ENCODE data around the gene MGAT5. TPM values are rescaled to one million over a fixed set of nuclear protein-coding genes. Genes with fewer than 3 reads are reported as not detected.

Gene MGAT5
- total RNA-seq, 1 experiment from 2014 or later = 34.0 TPM

GRCh38 chr2:134308474-134309385 is 54.9 kb downstream of the MGAT5 start:
- Histone ChIP-seq H3K4me3 (replicated peaks in 1 of 2; ENCODE audit: low read depth in 1 of 2, low read length in 2 of 2) (no peak overlapping the region), H3K27me3 (ENCODE audit: insufficient read depth, low read length) (no peaks in the 10 kb centered on the region), H3K9ac (ENCODE audit: low read length) (no peak overlapping the region), H3K36me3 (ENCODE audit: control insufficient read depth in 1 of 2, insufficient read depth in 2 of 2, low read length in 2 of 2) (no peaks in the 10 kb centered on the region), H3K9me2 (ENCODE audit: insufficient read depth) (no peaks in the 10 kb centered on the region), H2AFZ (ENCODE audit: low read depth, low read length, poor library complexity, severe bottlenecking) (no peak overlapping the region), H3K9me3 (ENCODE audit: control insufficient read depth in 1 of 2, insufficient read depth in 1 of 2, low read depth in 1 of 2, low read length in 2 of 2) (no peaks in the 10 kb centered on the region), H3K79me2 (ENCODE audit: insufficient read depth, low read length) (no peaks in the 10 kb centered on the region), H4K20me1 (ENCODE audit: insufficient read depth) (no peaks in the 10 kb centered on the region; the same call in 1 of the 2 replicates), H3K27ac (ENCODE audit: low read depth, low read length) (no peak overlapping the region), H3K4me2 (ENCODE audit: low read length) (no peak overlapping the region), H3K4me1 (ENCODE audit: control insufficient read depth in 1 of 2, insufficient read depth in 2 of 2, low read length in 2 of 2) (no peaks in the 10 kb centered on the region)
- ChIA-PET CTCF (interaction anchor here (0.7 kb wide), 1 partner anchor 9 kb away, joined by 3 read pairs; no protein-coding TSS in a partner anchor), POLR2A (no interaction called here), RAD21 (ENCODE audit: low non-redundant PET in 1 of 2, low total read pairs in 2 of 2, uncharacterized antibody in 2 of 2, unreplicated experiment in 2 of 2) (no interaction called here)
- TF ChIP-seq ELF1 (IDR thresholded peaks at IDR 0.05; ENCODE audit: borderline replicate concordance, low read depth) (no peak), CTCF (IDR thresholded peaks at IDR 0.05 in 2 of 3, conservative IDR thresholded peaks at IDR 0.05 in 1 of 3; ENCODE audit: borderline replicate concordance in 1 of 3, insufficient read depth in 1 of 3, low read depth in 2 of 3, low read length in 2 of 3) (no peak), EGR1 (IDR thresholded peaks at IDR 0.05; ENCODE audit: low read depth) (no peak), SIN3A (IDR thresholded peaks at IDR 0.05; ENCODE audit: low read depth) (no peak), JUND (IDR thresholded peaks at IDR 0.05) (no peak), EZH2 (IDR thresholded peaks at IDR 0.05) (no peak), CBX3 (IDR thresholded peaks at IDR 0.05; ENCODE audit: low read depth) (no peak), YY1 (IDR thresholded peaks at IDR 0.05; ENCODE audit: extremely low read depth, insufficient replicate concordance, low read depth, low read length) (no peak), ZFX (IDR thresholded peaks at IDR 0.05) (no peak), SP1 (IDR thresholded peaks at IDR 0.05; ENCODE audit: low read depth) (no peak), SRF (IDR thresholded peaks at IDR 0.05; ENCODE audit: low read depth) (no peak), TCF7L2 (IDR thresholded peaks at IDR 0.05; ENCODE audit: borderline replicate concordance, extremely low read depth, insufficient read depth, insufficient read length) (no peak)
- TF ChIP-seq, protein P1, sequence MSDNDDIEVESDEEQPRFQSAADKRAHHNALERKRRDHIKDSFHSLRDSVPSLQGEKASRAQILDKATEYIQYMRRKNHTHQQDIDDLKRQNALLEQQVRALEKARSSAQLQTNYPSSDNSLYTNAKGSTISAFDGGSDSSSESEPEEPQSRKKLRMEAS (IDR thresholded peaks at IDR 0.05) = no peak
- TF ChIP-seq, protein P2, sequence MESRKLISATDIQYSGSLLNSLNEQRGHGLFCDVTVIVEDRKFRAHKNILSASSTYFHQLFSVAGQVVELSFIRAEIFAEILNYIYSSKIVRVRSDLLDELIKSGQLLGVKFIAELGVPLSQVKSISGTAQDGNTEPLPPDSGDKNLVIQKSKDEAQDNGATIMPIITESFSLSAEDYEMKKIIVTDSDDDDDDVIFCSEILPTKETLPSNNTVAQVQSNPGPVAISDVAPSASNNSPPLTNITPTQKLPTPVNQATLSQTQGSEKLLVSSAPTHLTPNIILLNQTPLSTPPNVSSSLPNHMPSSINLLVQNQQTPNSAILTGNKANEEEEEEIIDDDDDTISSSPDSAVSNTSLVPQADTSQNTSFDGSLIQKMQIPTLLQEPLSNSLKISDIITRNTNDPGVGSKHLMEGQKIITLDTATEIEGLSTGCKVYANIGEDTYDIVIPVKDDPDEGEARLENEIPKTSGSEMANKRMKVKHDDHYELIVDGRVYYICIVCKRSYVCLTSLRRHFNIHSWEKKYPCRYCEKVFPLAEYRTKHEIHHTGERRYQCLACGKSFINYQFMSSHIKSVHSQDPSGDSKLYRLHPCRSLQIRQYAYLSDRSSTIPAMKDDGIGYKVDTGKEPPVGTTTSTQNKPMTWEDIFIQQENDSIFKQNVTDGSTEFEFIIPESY (IDR thresholded peaks at IDR 0.05; ENCODE audit: extremely low read depth, insufficient replicate concordance, low read length) = no peak
- no TSS peak for BruUV-seq (replicated peaks)
- no peak for ATAC-seq
- intact Hi-C loops (cut with micrococcal nuclease) = no loop called here
- no peak for DNase-seq (ENCODE audit: low read depth, low spot score)

Data from HCT116 (cell line).